HG02623 (cell line): ENCODE data around the gene AGMAT.
"Not testable (repeated sequence)": the region's sequence is repeated elsewhere in the genome, so short reads cannot be mapped to it uniquely, and the experiment has no call there.

Experiments
- ATAC-seq: cut with Tn5 transposase; IDR thresholded peaks from one replicate; pipeline ENCODE4 v1.9.1; 2021; ENCODE audit warnings: moderate library complexity; ENCODE audit not compliant: unreplicated experiment

AGMAT gene

DNA sequence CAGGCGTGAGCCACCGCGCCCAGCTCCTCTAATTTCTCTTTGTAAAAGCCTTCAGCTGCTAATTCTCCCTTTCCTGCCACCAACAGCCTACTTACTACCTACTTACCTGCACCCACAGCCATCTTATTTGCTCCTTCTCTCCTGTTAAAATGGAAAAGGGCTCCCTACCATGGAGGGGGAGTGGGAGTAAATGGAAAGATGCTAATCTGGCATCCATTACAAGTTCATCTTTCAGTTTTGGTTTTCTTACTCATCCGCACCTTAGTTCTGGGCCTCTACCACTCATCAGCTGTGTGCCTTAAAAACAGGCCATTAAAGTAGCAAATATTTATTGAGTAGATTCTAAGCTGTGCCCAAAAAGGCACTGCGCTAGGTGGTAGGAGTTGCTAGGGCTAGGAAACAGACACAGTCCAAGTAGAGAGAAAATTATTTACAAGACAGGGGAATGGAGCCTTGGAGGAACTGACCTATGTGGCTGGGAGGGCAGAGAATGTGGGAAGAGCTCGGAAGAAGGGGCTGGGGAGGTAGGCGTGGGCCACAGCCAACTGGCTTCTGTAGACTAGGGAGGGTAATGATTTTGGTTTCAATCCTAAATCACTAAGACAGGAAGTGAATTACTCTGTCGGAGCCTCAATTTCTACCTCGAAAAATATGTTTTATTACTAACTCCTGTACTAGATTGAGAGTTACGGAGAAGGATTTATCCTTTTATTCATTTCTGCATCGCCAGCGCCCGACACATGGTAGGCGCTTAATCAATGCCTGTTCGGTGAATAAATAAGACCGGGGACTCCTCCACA, 31.7 kb upstream of the AGMAT start:
- no peak for ATAC-seq

DNA sequence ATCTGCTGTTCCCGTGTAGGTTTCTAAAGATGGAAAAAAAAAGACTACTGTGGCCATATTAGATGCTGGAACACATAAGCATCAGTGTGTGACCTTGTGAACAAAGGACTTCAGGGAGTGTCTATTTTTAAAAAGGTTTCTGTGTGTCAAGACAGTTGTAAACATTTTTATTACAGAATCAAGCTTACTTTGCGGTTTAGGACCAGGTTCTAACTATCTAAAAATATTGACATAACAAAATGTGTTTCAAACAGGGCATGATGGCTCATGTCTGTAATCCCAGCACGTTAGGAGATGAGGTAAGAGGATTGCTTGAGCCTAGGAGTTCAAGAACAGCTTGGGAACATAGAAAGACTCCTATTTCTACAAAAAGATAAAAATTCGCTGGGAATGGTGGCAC, 25.3 kb upstream of the AGMAT start:
- ATAC-seq = no peak

DNA sequence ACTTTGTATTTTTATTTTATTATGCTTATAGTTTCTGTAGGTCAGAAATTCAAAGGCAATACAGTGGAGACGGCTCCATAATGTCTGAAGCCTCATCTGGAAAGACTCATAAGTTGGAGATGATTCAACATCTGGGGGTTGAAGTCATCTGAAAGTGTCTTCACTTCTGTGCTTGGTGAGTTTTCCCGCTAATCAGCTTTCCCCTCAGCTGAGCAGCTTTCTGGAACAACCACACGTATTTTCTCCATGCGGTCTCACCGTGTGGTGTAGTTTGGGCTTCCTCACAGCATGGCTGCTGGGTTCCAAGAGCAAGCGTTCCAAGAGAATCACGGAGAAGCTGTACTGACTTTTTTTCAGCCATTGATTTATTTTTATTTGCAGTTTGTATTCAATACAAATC, 24.8 kb upstream of the AGMAT start:
- no peak for ATAC-seq

DNA sequence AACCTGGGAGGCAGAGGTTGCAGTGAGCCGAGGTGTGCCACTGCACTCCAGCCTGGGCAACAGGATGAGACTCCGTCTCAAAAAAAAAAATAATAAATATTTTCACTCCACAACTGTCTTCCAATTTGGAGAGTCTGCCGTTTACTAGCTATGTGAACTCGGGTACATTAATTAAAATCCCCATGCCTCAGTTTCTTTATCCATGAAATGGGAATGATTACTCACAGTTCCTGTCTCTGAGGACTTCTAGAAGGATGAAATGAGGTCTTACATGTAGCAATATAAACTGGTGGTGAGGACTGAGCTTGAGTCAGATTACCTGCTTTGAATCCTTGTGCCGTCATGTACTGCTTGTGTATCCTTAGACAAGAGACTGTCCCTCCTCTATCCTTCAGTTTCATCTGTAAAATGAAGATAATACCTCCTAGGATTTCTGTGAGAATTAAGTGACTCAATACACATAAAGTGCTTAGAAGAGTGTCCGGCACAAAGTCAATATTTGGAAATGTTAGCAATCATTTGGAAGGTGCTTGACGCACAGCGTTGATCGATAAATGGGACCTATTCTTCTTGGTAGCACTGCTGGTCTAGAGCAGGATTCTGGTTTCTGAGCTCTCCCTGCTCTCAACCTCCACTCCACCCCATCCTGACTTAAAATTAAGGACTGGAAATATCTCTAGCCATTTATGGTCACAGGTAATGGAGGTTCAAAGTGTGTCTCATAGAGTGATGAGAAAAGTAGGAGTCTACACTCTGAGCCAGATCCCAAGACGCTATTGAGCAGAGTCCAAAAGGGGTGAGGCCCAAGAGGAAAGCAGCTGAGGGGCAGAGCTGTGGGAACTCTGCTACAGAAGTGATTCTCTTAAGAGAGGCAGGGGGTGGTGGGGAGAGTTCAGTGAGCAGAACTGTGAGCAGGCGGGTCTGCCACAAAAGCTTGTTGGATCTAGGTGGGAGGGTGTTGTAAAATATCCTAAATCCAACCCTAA, 20.8 kb upstream of the AGMAT start:
- ATAC-seq = no peak

DNA sequence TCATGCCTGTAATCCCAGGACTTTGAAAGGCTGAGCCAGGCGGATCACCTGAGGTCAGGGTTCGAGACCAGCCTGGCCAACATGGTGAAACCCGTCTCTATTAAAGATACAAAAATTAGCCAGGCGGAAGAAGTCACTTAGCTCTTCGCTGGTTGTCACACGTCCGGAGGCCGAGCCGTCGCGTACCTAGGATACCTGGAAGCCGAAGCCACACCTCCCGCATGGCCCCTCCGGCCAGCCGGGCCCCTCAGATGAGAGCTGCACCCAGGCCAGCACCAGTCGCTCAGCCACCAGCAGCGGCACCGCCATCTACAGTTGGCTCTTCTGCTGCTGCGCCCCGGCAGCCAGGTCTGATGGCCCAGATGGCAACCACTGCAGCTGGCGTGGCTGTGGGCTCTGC, 19.5 kb upstream of the AGMAT start:
- ATAC-seq = not testable (repeated sequence)

DNA sequence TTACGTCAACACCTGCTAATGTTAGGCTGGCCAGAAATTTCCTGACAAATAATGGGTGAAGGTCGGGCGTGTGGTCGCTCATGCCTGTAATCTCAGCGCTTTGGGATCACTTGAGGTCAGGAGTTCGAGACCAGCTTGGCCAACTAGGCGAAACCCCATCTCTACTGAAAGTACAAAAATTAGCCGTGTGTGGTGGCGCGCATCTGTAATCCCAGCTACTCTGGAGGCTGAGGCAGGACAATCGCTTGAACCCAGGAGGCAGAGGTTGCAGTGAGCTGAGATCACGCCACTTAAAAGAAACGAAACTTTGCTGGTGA, 19.1 kb upstream of the AGMAT start:
- not testable (repeated sequence) for ATAC-seq

DNA sequence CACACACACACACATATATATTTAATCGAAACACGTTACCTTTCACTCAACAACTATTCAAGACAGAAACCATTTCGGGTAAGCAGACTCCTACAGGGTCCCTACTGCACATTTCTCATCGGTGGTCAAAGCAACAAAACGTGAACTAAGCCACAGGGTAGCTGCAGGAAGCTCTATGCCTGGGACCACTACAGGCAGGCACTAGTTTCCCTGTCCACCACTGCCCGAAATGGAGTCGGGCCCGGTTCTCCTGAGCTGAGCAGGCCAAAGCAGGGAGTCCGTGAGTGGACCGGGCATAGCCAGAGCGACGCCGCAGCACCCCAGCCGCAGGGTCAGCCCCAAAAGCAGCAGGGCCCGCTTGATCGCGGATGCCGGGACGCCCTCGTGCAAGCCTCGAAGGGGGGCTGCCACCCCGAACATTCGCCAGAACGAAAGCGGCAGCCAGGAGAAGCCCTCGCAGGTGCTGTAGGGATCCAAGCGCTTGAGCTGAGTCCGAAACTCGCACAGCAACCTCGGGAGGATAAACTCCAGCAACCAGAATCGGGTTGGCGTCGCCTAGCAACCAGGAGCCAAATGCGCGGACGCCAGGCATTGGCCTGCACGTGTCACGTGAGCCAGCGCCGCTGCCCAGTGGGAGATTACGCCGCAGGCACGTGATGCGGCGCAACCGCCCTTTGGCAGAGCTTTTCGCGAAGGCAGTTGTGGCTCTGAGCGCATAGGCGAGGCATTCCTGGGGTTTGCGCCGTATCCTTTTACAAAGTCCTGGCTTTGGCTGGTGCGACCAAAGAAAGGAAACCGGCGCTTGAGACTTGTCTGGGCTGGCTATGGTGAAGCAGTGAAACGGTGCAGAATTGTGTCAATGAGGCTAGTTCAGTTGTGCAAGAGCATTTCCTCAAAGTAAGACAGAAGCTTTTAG, 18.5 kb upstream of the AGMAT start:
- peak; percentile 89 for ATAC-seq

DNA sequence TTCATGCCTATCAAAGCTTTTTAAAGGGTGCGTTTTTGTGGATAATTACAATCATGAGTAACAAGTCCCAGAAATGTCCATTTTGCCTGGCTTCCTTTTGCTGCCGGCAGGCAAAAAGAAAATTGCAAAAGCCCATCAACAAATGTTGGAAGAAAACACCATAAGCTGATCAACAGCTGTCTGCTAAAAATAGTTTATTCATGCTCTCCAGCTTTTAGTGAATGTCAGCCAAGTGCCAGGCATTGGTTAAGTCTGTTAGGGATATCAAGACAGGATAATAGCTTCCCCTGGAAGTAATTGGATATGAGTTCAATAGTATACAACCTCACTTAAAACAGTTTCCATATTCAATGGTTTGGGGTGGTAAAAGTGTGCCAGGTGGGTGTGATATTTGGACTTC, 13.6 kb upstream of the AGMAT start:
- no peak for ATAC-seq

DNA sequence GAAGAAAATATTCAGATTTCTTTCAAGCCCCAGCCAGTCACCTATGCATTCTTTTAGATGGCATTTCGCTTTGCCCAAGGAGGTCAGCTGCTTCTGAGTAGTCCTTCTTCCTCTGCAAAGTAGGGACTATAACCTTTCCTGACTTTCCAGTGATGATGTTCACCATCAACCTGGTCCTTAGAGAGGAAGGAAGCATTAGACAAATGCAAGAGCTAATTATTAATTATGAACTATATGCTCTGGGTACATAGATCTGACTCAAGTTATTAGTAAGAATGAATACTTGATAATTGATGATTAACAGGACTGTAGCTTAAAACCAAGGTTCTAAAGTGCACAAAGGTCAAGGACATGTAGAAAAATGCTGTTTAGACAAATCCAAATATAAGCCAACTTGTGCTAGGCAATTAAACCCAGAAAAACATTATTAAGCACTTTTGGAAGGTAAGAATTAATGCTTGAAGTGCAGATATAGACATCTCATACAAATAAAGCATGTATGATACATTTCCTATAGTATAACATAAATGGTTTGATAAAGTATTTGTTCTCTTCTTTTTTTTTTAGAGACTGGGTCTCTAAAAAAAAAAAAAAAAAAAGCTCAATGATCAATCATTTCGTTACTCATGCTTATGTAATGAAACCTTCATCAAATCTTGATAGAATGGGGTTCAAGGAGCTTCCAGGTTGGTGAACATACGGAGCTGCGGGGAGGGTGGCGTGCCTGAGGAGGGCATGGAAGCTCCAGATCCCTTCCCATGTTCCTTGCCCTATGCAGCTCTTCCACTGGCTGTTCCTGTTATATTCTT, 11.2 kb upstream of the AGMAT start:
- ATAC-seq = no peak

DNA sequence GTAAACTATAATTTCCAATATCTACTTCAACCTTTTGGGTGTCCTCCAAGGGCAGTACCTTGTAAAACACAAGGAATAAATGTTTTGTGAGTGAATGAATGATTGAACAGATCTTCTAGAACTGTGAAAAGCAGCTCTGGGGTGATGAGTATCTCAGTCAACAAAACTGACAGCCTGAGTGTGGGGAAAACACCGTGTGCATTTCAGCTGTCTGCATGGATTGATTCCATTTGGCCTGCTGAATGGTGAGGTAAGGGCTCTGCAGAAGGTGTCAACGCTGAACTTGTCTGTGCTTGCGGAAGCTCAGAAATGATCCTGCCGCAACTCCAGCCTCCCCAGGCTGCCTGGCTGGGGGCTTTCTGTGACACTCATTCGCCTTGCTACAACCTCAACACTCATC, 7.4 kb upstream of the AGMAT start:
- ATAC-seq = no peak

DNA sequence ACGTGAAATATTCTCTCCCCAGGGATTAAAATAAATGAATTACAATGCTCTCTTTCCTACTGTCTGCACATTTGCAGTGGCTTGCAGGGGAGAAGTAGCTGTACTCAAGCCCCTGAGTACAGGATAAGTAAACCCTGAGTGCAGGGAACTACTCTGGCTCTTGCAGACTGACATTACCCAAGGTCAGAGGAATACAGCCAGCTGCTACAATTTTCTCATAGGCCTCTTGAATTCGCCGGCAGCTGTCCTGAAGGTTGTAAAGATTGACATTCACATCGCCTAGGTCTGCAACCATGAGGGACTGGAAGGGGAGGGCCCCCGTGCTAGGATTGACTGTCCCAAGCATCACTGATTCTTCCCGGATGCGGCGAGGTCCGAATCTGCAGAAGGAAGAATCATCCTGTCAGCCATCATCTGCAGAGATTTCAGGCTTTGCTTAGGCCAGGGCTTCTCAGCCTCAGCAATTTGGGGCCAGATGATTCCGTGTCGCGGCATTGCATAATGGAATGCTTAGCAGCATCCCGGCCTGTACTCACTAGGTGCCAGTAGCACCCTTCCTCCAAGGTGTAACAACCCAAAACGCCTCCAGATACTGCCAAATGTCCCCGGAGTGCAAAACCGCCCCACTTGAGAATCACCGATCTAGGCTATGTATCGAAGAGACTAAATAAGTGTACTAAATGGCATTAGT, 1.7 kb downstream of the AGMAT start:
- ATAC-seq = no peak

DNA sequence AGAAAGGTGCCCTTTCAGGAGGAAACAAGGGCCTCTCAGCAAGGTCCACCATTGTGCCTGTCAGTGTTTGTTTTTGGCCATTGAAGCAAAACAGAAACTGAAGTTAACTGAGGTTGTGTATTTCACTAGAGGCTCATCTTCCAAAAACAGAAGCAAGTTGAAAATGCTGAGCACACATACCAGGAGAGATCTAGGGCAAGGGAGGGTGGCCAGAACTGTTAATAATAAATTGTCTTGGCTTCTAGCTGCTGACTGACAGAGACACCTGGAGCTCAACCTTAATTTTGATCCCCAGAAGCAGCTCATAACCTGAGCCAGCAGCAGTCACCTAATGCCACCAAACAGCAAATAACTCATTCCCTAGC, 5.2 kb downstream of the AGMAT start:
- ATAC-seq = no peak

DNA sequence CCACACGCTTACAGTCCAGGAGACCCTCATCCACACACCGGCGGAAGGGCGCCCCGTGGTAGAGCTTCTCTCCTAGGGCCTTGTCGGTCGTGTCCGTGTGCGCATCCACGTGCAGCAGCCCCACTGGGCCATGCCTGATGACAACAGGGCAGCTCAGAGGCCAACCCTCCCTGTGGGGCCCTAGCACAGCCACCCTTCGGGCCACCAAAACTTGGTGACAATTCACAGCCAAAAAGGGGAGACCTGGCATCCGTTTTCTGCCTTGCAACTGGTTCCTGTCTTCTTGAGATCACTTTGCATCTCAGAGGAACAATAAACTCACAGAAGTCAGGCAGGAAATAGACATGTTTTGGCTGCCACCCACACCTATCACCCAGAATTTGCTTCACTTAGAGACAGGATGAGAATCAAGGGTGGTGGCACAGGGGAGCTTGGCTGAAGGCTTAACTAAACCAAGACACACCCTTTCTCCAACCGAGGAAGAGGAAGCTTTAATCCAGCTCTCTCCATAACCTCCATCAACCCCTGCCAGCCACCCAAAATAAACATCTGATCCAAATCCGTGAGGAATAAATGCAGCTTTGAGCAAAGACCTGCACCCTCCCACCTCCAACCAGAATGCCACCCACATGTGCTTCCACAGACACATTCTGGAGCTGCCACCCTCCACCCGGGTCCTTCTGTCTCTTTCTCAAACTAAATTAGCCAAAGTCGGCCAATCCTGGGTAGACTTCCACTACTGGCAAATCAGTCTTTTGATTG, 5.7 kb downstream of the AGMAT start:
- ATAC-seq = no peak

DNA sequence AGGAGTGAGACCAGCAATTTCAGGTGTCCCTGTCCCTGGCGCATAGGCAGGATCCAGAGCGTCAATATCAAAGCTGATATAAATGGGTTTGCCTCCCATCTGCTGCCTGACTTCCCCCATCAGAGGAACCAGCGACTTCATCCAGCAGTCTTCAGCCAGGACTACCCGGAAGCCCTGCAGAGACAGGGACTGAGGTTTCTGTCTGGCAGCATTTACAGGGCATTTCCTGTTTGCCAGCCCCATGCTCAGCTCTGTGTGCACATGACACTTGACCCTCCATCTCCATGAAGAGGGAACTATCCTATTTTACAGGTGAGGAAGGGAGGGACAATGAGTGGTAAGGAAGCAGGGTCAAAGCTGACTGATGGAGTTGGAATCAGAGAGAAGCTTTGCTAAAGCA, 7.2 kb downstream of the AGMAT start:
- no peak for ATAC-seq

DNA sequence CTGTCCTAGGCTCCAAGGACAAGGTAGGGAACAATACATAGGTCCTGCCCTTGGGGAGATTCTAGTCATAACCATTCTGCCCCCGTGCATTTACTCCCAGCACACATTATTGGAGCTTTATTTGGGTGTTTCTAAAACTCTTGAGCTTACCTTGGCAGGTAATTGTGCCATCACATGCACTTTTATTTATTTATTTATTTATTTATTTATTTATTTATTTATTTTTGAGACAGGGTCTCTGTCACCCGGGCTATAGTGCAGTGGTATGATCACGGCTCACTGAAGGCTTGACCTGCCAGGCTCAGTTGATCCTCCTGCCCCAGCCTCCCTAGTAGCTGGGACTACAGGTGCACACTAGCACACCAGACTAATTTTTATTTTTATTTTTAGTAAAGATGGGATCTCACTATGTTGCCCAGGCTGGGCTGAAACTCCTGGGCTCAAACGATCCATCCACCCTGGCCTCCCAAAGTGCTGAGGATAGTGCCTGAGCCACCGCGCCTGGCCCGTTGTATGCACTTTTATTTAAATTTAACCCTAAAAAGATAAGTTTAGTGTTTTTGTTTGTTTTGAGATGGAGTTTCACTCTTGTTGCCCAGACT, 9.2 kb downstream of the AGMAT start:
- ATAC-seq = no peak

DNA sequence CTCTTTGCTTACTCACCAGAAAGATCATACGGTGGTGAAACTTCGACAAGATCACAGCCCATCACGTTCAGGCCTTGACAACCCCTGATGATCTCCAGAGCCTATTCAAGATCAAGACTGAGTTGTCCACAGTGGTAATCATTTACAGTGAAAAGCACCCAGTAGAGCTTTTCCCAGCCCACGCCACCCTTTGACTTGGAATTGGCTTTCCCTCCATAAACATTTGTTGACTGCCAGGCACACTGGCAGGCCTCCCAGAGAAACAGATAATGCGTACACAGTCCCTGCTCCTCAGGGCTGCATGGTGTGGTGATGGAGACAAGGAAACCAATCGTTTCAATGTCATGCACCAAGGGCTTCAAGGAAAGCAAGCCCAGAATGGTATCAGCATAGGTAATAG, 10.1 kb downstream of the AGMAT start:
- ATAC-seq = no peak

DNA sequence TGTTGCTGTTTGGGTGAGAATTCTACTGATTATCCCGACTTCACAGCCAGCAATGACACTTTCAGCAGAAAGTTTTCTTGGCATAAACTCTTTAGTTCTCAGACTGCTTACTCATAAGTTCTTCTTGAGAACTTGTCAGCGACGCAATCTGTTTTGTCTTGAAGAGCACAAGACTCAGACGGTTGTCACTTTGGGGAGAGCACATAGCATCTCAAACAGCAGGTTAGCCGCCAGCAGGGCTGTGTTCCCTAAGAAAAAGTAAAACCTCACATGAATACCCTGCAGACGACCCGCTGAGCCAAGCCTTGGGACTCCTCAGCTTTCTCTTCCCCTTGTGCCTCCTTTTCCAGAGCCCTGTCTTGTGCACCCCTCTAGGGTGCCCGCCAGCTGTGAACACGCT, 11.4 kb downstream of the AGMAT start:
- no peak for ATAC-seq

DNA sequence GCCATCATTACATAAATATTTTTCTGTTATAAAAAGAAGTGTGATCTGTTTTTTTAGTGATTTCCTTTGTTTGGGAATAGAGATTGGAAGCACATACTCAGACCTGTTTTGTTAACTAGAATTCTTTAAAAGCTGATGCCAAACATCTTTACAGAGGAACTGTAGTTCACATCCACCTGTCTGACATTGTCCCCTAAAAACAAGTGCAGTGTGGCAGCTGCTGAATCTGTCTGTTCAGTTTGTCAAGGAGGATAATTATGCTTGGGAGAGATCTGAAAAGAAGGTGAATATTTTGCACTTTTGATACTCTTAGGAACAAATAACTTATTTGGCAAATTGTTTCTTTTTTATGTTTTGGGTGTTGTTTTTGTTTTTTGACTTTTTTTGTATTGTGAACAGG, 13.6 kb downstream of the AGMAT start:
- no peak for ATAC-seq

DNA sequence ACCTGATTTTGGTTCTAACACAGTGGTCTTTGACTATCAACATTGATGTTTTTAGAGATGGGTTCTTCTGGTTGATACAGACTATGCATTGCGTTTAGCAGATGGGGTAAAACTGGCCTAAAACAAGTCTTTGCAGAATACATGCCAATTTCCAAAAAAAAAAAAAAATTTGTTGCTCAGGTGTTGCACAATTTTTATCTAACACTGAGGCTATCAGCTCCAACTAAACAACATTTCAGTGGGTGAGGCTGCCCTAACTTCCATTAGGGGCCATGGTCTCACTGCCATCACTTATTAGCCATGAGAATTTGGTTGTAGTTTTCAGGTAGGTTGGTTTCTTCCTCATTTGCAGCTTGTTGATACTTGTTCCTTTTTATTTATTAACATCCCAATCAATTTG, 14.0 kb downstream of the AGMAT start:
- no peak for ATAC-seq
